22Rv1 (cell line): ENCODE data around the gene PLD4.

ENCODE experiments used
- H3K27ac ChIP-seq: fragments of 450-650 bp; 2 replicates; pipeline ENCODE4 v1.5.1; 2017
- CTCF ChIP-seq: fragments of 450-650 bp; IDR thresholded peaks from 2 replicates; pipeline ENCODE4 v1.5.1; 2017; ENCODE audit warnings: mild to moderate bottlenecking
- ZFX ChIP-seq: fragments of 450-650 bp; IDR thresholded peaks from 2 replicates; pipeline ENCODE4 v1.6.1; 2017; ENCODE audit warnings: antibody characterized with exemption, borderline replicate concordance

The PLD4 gene

GRCh38 chr14:104933746-104934733 lies 9.4 kb downstream of the PLD4 start:
- TF ChIP-seq ZFX (no peak), CTCF (no peak)
- no peak overlapping the region for H3K27ac ChIP-seq

DNA sequence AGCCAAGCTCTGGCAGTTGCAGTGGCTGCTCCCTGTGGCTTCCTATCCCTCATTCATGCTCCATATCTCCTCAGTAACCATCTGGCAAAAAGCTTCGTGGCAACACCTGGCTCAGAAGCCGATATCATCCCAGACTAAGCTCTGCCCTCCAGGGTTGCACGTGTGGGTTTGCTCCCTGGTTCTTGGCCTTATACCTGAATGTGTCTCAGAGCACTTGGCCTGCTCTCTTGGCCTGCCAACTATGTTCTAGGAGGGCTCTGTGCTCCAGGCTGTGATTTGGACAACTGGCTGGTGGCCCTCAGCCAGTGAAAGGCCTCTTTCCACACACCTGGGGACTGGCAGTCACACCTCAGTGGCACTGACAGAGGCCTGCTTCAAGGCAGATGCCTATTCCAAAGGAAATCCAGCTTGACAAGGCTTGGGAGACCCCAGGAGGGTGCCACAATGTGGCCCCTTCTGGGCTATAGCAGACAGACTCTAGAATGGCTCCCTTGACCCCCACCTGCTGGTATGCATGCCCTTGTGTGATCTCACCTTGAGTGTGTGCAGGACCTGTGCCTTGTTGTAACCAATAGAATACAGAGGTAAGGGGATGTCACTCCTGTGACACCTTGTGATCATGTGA lies 10.5 kb downstream of the PLD4 start:
- TF ChIP-seq ZFX, result no peak
- TF ChIP-seq CTCF, result no peak
- no peak overlapping the region for H3K27ac ChIP-seq

- TF ChIP-seq CTCF (no peak), ZFX (no peak)
- H3K27ac ChIP-seq, result no peak overlapping the region
These were observed 11.3 kb downstream of the PLD4 start for GRCh38 chr14:104935955-104936354.

DNA sequence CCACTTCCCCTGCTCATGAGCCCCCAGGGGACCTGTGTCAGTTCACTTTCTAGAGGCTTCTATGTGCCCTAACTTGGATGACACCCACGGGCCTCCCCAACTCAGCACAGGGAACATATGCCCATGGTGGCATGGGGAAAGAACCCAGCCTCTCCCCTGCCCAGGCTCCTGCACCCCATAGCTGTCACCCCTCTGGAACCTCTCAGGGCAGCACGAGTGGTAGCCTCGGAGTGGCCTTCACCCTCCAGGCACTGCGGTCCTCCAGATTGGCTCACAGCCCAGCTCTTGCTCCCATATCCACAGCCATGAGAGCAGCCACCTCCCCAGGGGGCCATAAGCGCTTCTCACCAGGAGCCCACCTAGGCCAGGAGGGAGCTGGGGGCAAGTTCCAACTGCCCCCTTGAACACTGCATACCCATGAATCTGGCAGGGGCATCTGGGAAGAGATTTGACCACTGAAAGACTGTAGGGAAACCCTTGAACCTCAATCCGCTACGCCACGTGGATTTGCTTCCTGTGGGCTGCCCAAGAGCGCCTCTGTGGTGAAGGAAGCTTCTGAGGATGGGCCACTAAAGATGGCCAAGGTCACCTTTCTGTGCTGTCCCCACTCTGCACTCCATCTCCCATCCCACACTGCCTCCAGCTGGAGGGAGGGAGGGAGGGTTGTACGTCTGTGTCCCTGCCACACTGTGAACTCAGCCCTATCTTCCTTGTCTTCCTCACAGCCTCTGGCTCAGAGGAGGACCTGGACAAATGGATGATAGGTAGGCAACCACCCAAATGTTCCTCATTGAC lies 11.9 kb downstream of the PLD4 start:
- no peak for TF ChIP-seq ZFX
- no peak for TF ChIP-seq CTCF

DNA sequence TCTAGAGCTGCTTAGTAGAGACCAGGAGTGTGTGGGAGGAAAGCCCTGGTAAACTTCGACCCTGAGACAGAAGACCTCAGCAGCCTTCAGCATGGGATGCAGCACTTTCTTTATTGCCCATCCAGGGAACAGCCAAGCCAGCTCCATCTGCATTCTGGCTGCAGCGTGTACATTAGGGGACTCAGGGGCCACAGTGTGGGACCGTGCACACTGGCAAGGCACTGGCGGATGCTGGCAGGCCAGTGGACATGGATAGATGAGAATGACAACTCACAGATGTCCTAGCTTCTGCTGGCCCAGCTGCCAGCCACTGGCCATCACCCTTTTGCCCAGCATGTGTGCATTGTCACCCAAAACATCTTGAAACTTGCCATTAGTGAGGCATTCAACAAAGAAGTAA lies 12.5 kb downstream of the PLD4 start:
- TF ChIP-seq ZFX (no peak), CTCF (no peak)
- H3K27ac ChIP-seq, result no peak overlapping the region

More for the DNA sequence above, 11.9 kb downstream of the PLD4 start:
- no peak overlapping the region for H3K27ac ChIP-seq

- no peak for TF ChIP-seq ZFX
- TF ChIP-seq CTCF, result no peak
- H3K27ac ChIP-seq, result no peak overlapping the region
These were observed 13.2 kb downstream of the PLD4 start for GRCh38 chr14:104937694-104938365.
